KMS-11 (cell line): Measurements from ENCODE around the gene LAMB4.

ENCODE experiments used
- H2AFZ ChIP-seq: fragments of 200-600 bp; sonication (generic); 2 replicates; pipeline ENCODE4 v1.6.1; 2016; ENCODE audit warnings: antibody characterized with exemption, mixed run types, low read depth
- H3K27ac ChIP-seq: fragments of 200-600 bp; sonication (generic); 2 replicates; pipeline ENCODE4 v1.6.1; 2016; ENCODE audit warnings: mild to moderate bottlenecking, mixed run types
- H3K27me3 ChIP-seq: fragments of 200-600 bp; sonication (generic); 2 replicates; pipeline ENCODE4 v1.6.1; 2017; ENCODE audit warnings: mild to moderate bottlenecking, low read depth, mixed run types, moderate library complexity; ENCODE audit not compliant: insufficient read depth
- H3K36me3 ChIP-seq: fragments of 200-600 bp; sonication (generic); 2 replicates; pipeline ENCODE4 v1.6.1; 2017; ENCODE audit warnings: mild to moderate bottlenecking, mixed run types; ENCODE audit not compliant: insufficient read depth
- H3K4me1 ChIP-seq: fragments of 200-600 bp; sonication (generic); 2 replicates; pipeline ENCODE4 v1.6.1; 2016; ENCODE audit warnings: mild to moderate bottlenecking, low read depth, mixed run types; ENCODE audit not compliant: poor library complexity, severe bottlenecking
- H3K4me2 ChIP-seq: fragments of 200-600 bp; sonication (generic); 2 replicates; pipeline ENCODE4 v1.7.0; 2016; ENCODE audit warnings: mild to moderate bottlenecking, mixed run types
- H3K4me3 ChIP-seq: fragments of 200-600 bp; sonication (generic); IDR thresholded peaks from 2 replicates; pipeline ENCODE4 v1.6.1; 2017; ENCODE audit warnings: low read depth, low read length, mixed read lengths; ENCODE audit not compliant: insufficient read depth
- H3K79me2 ChIP-seq: fragments of 200-600 bp; sonication (generic); 2 replicates; pipeline ENCODE4 v1.6.1; 2016; ENCODE audit warnings: low read depth, mixed run types; ENCODE audit not compliant: insufficient read depth
- H3K9ac ChIP-seq: fragments of 200-600 bp; sonication (generic); 2 replicates; pipeline ENCODE4 v1.6.1; 2016; ENCODE audit warnings: mild to moderate bottlenecking, mixed run types
- H4K20me1 ChIP-seq: fragments of 200-600 bp; sonication (generic); 2 replicates; pipeline ENCODE4 v1.6.1; 2016; ENCODE audit warnings: mild to moderate bottlenecking, mixed run types; ENCODE audit not compliant: insufficient read depth
- CTCF ChIP-seq: fragments of 200-600 bp; sonication (generic); conservative IDR thresholded peaks from 2 replicates; pipeline ENCODE4 v1.6.1; 2017; ENCODE audit warnings: low read depth, mild to moderate bottlenecking, antibody characterized with exemption, low read length, moderate library complexity, mixed read lengths

Gene LAMB4

GRCh38 chr7:108079648-108080591 lies 50.2 kb downstream of the LAMB4 start:
- H4K20me1 ChIP-seq: no peaks in the 10 kb centered on the region
- H3K27ac ChIP-seq: no peak overlapping the region
- H3K79me2 ChIP-seq: no peaks in the 10 kb centered on the region
- no peak overlapping the region for H3K9ac ChIP-seq
- H3K27me3 ChIP-seq: no peaks in the 10 kb centered on the region
- H3K4me2 ChIP-seq: no peak overlapping the region
- no peaks in the 10 kb centered on the region for H3K4me1 ChIP-seq
- no peak overlapping the region for H2AFZ ChIP-seq
- no peak overlapping the region for H3K4me3 ChIP-seq
- TF ChIP-seq CTCF: no peak
- H3K36me3 ChIP-seq: no peaks in the 10 kb centered on the region

DNA sequence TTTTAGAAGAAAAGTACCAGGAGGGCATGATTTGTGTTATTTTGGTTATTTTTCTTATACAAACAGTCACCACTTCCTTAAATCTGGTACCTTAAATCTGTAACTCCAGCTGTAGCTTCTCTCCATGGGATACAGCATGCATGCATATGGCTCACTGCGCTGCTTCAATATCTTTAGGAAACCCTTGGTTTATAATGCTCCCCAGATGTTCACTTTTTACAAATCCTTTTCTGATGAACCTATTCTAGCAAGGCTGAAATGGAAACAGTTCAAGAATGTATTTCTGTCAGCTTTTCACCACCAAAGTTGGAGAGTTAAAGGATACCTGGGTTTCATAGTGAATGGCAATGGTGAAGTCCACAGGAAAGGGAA lies 50.9 kb downstream of the LAMB4 start:
- TF ChIP-seq CTCF: no peak
- Histone ChIP-seq H3K9ac (no peak overlapping the region), H3K27ac (no peak overlapping the region), H2AFZ (no peak overlapping the region), H3K36me3 (no peaks in the 10 kb centered on the region), H3K4me2 (no peak overlapping the region), H3K79me2 (no peaks in the 10 kb centered on the region), H3K27me3 (no peaks in the 10 kb centered on the region), H3K4me3 (no peak overlapping the region), H4K20me1 (no peaks in the 10 kb centered on the region), H3K4me1 (no peaks in the 10 kb centered on the region)

- H3K4me2 ChIP-seq: no peak overlapping the region
- H3K4me3 ChIP-seq: no peak overlapping the region
- no peak for TF ChIP-seq CTCF
- H4K20me1 ChIP-seq: no peaks in the 10 kb centered on the region
- H2AFZ ChIP-seq: no peak overlapping the region
- H3K27me3 ChIP-seq: no peaks in the 10 kb centered on the region
- H3K79me2 ChIP-seq: no peaks in the 10 kb centered on the region
- H3K4me1 ChIP-seq: no peaks in the 10 kb centered on the region
- H3K27ac ChIP-seq: no peak overlapping the region
- H3K36me3 ChIP-seq: no peaks in the 10 kb centered on the region
- H3K9ac ChIP-seq: no peak overlapping the region
Measured at GRCh38 chr7:108078691-108079090, 51.5 kb downstream of the LAMB4 start.

DNA sequence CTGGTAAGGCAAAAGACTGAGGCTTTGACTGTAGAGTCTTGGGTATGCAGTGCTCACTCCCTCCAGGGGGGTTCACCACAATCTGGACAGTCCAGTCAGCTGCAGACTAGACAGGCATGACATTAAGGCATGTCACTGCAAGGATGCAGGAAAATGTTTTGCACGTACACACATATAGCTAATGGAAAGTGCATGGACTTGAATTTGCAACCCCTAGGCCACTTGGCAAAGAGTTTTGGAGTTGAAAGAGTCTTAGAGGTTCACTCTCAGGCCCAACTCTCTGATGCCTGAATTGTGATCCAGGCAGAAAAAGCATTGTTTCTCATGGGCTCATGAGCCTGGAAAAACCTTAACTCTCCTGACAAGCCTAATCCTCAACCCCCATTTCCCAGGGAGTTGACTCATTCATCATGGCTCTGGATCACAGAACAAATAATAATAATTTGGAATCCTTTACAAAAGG lies 51.9 kb downstream of the LAMB4 start:
- Histone ChIP-seq H3K4me2 (no peak overlapping the region), H3K4me3 (no peak overlapping the region), H3K79me2 (no peaks in the 10 kb centered on the region), H2AFZ (no peak overlapping the region), H3K27ac (no peak overlapping the region), H3K36me3 (no peaks in the 10 kb centered on the region), H3K27me3 (no peaks in the 10 kb centered on the region), H3K9ac (no peak overlapping the region), H4K20me1 (no peaks in the 10 kb centered on the region), H3K4me1 (no peaks in the 10 kb centered on the region)
- TF ChIP-seq CTCF: no peak
